Type B pancreatic cell (in vitro differentiated cells): ENCODE measurements around the gene LEMD2. TPM values are rescaled to one million over a fixed set of nuclear protein-coding genes. Genes with fewer than 3 reads are reported as not detected.

Source experiments
- DNase-seq: peaks from one replicate; pipeline ENCODE4 v3.0.0; 2021; ENCODE audit warnings: mixed read lengths; ENCODE audit not compliant: unreplicated experiment; ENCODE audit errors: extremely low spot score
- H3K27ac Mint-ChIP-seq: 2 replicates; pipeline ENCODE4 v1.8.0; 2021; ENCODE audit warnings: mild to moderate bottlenecking, mixed read lengths
- H3K27me3 Mint-ChIP-seq: 2 replicates; pipeline ENCODE4 v1.8.0; 2021; ENCODE audit warnings: mixed read lengths
- H3K36me3 Mint-ChIP-seq: 2 replicates; pipeline ENCODE4 v1.8.0; 2021; ENCODE audit warnings: mixed read lengths
- H3K4me1 Mint-ChIP-seq: one replicate; pipeline ENCODE4 v1.8.0; 2021; ENCODE audit warnings: mixed read lengths; ENCODE audit not compliant: unreplicated experiment
- H3K4me3 Mint-ChIP-seq: 2 replicates; pipeline ENCODE4 v1.8.0; 2021; ENCODE audit warnings: mild to moderate bottlenecking, mixed read lengths
- H3K9me3 Mint-ChIP-seq: 2 replicates; pipeline ENCODE4 v1.8.0; 2021; ENCODE audit warnings: mixed read lengths
- total RNA-seq: library from RNA; stranded (reverse); gene quantifications from 2 replicates; pipeline ENCODE4 v1.2.1, GENCODE V29; 2021; ENCODE audit warnings: low replicate concordance
- TF ChIP-seq, protein P1 (sequence below): fragments of 200-600 bp; sonication (generic); conservative IDR thresholded peaks from 2 replicates; pipeline ENCODE4 v1.5.0; 2021; ENCODE audit warnings: antibody characterized with exemption, mild to moderate bottlenecking

The LEMD2 gene
- total RNA-seq, 1 donor from 2014 or later, result 64.7 TPM

DNA sequence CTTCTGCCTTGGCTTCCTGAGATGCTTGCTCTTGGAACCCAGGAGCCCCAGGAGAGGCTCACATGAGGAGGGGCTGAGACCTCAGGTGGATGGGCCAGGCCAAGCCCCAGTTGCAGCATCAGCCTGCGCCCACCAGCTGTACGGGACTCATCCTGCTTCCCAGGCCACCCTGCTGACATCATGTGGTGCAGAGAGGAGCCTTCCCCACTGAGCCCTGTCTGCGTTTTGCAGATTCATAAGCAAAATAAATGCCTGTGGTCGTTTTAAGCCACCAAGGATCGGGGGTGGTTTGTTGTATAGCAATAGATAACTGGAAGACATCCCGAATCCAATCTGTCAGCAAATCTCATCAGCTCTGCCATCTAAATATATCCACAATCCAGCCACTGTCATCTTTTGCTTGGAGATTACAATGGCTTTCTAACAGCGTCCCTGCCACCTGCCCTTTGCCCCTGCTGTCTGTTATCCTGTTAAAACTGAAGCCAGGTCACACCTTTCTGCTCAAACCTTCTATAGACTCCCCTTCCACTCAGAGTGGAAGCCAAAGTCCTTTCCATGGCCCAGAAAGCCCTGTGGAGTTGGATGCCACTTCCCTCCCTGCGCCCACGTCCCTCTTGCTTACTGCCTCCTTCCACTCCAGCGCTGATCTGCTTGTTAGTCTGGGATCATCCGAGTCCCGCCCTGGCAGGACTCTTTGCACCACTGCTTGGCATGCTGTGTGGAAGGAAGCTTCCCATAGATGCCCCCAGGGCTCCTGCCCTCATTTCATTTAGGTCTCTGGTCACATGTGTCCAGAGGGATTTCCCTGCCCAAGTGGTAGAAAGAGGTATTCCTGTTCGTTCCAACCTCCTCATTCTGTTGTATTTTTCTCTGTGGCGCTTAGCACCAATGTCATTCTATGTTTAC, 38.9 kb upstream of the LEMD2 start:
- no peak overlapping the region for H3K4me3 Mint-ChIP-seq
- no peak overlapping the region for H3K27ac Mint-ChIP-seq
- peaks cover 20% of the 10 kb centered on the region for H3K4me1 Mint-ChIP-seq
- TF ChIP-seq, protein P1, sequence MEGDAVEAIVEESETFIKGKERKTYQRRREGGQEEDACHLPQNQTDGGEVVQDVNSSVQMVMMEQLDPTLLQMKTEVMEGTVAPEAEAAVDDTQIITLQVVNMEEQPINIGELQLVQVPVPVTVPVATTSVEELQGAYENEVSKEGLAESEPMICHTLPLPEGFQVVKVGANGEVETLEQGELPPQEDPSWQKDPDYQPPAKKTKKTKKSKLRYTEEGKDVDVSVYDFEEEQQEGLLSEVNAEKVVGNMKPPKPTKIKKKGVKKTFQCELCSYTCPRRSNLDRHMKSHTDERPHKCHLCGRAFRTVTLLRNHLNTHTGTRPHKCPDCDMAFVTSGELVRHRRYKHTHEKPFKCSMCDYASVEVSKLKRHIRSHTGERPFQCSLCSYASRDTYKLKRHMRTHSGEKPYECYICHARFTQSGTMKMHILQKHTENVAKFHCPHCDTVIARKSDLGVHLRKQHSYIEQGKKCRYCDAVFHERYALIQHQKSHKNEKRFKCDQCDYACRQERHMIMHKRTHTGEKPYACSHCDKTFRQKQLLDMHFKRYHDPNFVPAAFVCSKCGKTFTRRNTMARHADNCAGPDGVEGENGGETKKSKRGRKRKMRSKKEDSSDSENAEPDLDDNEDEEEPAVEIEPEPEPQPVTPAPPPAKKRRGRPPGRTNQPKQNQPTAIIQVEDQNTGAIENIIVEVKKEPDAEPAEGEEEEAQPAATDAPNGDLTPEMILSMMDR, result no peak
- no peak for DNase-seq
- no peaks in the 10 kb centered on the region for H3K36me3 Mint-ChIP-seq
- peaks cover 38% of the 10 kb centered on the region for H3K27me3 Mint-ChIP-seq
- no peaks in the 10 kb centered on the region for H3K9me3 Mint-ChIP-seq

DNA sequence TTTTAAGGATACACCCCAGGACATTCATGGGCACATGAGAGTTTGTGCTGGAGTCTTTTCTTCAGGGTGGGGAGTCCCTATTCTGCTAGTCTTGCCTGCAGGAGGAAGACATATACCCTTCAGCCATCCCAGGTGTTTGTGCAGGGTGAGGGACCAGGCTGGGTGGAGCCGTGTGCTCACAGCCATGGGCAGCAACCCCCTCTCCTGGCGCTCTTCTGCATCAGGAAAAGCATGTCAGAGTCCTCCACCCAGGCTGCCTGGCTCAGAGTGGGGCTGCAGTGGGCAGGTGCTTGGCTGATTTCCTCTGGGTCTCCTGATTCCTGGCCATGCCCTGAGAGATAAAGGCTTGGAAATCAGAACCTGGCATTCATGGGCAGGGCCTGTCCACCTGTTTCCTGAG, 37.6 kb upstream of the LEMD2 start:
- Mint-ChIP-seq H3K27ac (no peak overlapping the region), H3K9me3 (no peaks in the 10 kb centered on the region), H3K36me3 (no peaks in the 10 kb centered on the region), H3K27me3 (peaks cover 42% of the 10 kb centered on the region), H3K4me1 (peaks cover 20% of the 10 kb centered on the region), H3K4me3 (no peak overlapping the region)
- TF ChIP-seq, protein P1, result no peak
- no peak for DNase-seq

DNA sequence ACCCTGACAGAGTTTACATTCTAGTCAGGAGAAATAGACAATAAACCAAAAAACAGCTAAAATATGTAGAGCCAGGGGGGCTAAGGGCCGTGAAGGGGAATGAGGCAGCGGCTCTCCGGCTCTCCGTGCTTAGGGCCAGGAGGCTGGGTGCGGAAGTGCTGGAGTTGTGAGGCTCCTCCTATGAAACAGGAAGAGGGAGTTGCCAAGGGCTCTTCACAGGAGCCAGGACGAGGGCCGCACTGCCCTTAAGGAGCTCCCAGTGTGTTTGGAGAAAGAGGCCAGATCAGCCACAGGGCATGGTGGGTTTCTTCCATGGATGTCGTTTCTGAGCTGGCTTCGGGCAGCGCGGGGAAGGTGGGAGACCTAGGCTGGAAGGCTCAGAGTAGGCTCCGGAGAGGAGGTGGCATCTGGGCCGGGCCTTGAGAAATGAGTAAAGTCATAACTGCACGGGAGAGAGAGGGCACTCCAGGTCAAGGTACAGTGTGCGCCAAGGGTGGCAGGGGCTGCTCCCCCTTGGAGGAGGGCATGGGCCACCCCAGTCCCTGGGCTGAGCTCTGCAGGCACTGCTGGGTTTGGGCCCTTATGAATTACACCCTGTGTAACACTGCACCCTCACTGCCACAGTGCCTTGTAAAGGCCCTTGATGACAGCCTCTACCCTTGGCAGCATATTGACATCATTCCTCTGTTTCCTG, 35.7 kb upstream of the LEMD2 start:
- no peak overlapping the region for H3K27ac Mint-ChIP-seq
- H3K4me1 Mint-ChIP-seq, result peaks cover 15% of the 10 kb centered on the region
- no peak overlapping the region for H3K4me3 Mint-ChIP-seq

DNA sequence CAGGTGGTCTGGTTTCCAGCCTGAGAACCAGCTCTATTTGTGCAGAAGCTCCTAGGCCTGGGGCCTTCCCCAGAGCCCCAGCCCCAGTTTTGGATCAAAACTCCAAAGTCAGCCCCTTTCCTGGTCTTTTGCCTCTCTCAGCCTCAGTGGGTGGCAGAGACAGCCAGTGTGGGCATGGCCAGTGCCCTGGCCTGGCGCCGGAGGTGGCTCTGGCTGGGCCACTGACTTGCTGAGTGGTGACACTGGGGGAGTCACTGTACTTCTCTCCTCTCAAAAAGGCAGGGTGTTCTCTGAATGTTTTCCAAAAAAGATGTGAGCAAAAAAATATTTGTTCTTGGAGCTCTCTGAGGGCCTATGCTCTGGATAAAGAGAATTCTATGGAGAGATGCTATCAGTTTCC, 34.9 kb upstream of the LEMD2 start:
- Mint-ChIP-seq H3K9me3 (no peaks in the 10 kb centered on the region), H3K36me3 (no peaks in the 10 kb centered on the region), H3K4me1 (peaks cover 11% of the 10 kb centered on the region), H3K27ac (no peak overlapping the region), H3K4me3 (no peak overlapping the region), H3K27me3 (peaks cover 31% of the 10 kb centered on the region)
- DNase-seq, result no peak
- TF ChIP-seq, protein P1, result no peak

More for the DNA sequence above, 35.7 kb upstream of the LEMD2 start:
- Mint-ChIP-seq H3K27me3 (peaks cover 31% of the 10 kb centered on the region), H3K9me3 (no peaks in the 10 kb centered on the region), H3K36me3 (no peaks in the 10 kb centered on the region)
- TF ChIP-seq, protein P1, result no peak
- DNase-seq, result no peak

DNA sequence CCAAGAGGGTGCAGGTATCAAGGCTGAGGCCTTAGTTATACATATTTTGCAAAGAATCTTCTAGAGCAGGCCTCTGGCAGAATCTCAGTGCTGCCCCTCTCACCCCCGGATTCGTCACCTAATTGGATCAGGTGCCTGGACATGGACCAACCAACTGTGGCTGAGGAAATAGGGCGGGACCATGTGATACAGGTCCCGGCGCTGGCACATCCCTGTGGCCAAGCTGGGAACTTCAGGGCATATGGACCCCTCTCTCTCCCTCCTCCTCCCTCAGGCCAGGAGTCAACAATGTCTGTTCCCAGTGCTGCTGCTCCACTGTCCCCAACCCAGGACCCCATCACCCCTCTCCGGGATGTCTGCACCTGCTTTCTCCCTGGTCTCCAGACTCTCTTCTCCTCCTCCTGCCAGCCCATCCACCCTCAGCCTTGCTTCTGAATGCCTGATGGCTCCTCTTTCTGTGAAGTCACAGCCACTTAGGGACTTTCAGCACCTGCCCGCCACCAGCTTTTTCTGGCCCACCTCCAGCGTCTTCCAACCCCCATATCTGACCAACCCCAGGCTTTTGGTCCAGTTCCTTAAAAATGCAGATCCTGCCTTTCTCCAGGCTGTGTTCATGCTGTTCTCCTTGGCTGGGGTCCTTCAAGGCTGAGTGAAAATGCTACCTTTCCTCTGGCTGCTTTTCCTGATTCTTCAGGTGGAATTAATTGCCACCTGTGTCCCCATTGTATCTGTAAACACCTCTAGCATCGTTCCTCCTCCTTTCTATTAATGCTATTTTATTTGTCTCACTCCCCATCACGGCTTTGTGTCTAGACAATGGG, 33.9 kb upstream of the LEMD2 start:
- H3K27me3 Mint-ChIP-seq, result peaks cover 27% of the 10 kb centered on the region
- no peaks in the 10 kb centered on the region for H3K9me3 Mint-ChIP-seq
- no peak overlapping the region for H3K4me3 Mint-ChIP-seq
- H3K36me3 Mint-ChIP-seq, result no peaks in the 10 kb centered on the region
- DNase-seq, result no peak
- peaks cover 3% of the 10 kb centered on the region for H3K4me1 Mint-ChIP-seq
- TF ChIP-seq, protein P1, result peak; percentile 61
- H3K27ac Mint-ChIP-seq, result no peak overlapping the region
